WTC11 (cell line): ENCODE measurements around the gene TBC1D22A. TPM values are rescaled to one million over a fixed set of nuclear protein-coding genes. Genes with fewer than 3 reads are reported as not detected.

Source experiments
- ATAC-seq: fragments of 200-7000 bp; cut with Tn5 transposase; 2 replicates; pipeline ENCODE4 v1.10.0; 2021; ENCODE audit warnings: mild to moderate bottlenecking, moderate library complexity
- CTCF ChIA-PET: fragments of 300-600 bp; sonication (Branson Sonifier 250); formaldehyde crosslinking; loops from one replicate; lab custom pipeline; 2021; ENCODE audit warnings: antibody characterized with exemption; lab: Charles Lee
- POLR2A ChIA-PET: fragments of 350-600 bp; sonication (Branson Sonifier 250); formaldehyde crosslinking; loops from one replicate; lab custom pipeline; 2021; ENCODE audit warnings: antibody characterized with exemption; lab: Charles Lee
- DNase-seq: peaks from one replicate; pipeline ENCODE4 v3.0.0; 2021; ENCODE audit warnings: low spot score
- H3K27ac Mint-ChIP-seq: 2 replicates; pipeline ENCODE4 v1.8.0; 2021; ENCODE audit warnings: mixed read lengths
- H3K27me3 Mint-ChIP-seq: 2 replicates; pipeline ENCODE4 v1.8.0; 2021; ENCODE audit warnings: low read depth, mild to moderate bottlenecking, moderate library complexity, mixed read lengths
- H3K36me3 Mint-ChIP-seq: 2 replicates; pipeline ENCODE4 v1.8.0; 2021; ENCODE audit warnings: mixed read lengths
- H3K4me1 Mint-ChIP-seq: 2 replicates; pipeline ENCODE4 v1.8.0; 2022; ENCODE audit warnings: mixed read lengths
- H3K4me3 Mint-ChIP-seq: 2 replicates; pipeline ENCODE4 v1.8.0; 2021; ENCODE audit warnings: mild to moderate bottlenecking, moderate library complexity, mixed read lengths
- H3K9me3 Mint-ChIP-seq: 2 replicates; pipeline ENCODE4 v1.8.0; 2021; ENCODE audit warnings: mixed read lengths
- AFF4 ChIP-seq: sonication (generic); formaldehyde crosslinking; IDR thresholded peaks from 2 replicates; pipeline ENCODE4 v1.8.1; 2023; ENCODE audit warnings: mild to moderate bottlenecking, missing genetic modification reagents, borderline replicate concordance
- ATF3 ChIP-seq: sonication (generic); formaldehyde crosslinking; conservative IDR thresholded peaks from 2 replicates; pipeline ENCODE4 v1.8.1; 2022; ENCODE audit warnings: mild to moderate bottlenecking, missing genetic modification reagents
- CREM ChIP-seq: sonication (generic); formaldehyde crosslinking; IDR thresholded peaks from 2 replicates; pipeline ENCODE4 v1.8.1; 2022; ENCODE audit warnings: mild to moderate bottlenecking, missing genetic modification reagents, moderate library complexity
- ELF4 ChIP-seq: sonication (generic); formaldehyde crosslinking; IDR thresholded peaks from 2 replicates; pipeline ENCODE4 v1.8.1; 2022; ENCODE audit warnings: low read depth, mild to moderate bottlenecking, moderate library complexity, missing genetic modification reagents
- ETV6 ChIP-seq: sonication (generic); formaldehyde crosslinking; IDR thresholded peaks from 2 replicates; pipeline ENCODE4 v1.8.1; 2022; ENCODE audit warnings: mild to moderate bottlenecking, missing genetic modification reagents
- NFE2L1 ChIP-seq: sonication (generic); formaldehyde crosslinking; IDR thresholded peaks from 2 replicates; pipeline ENCODE4 v1.8.1; 2023; ENCODE audit warnings: missing genetic modification reagents
- PRRX2 ChIP-seq: fragments of 250-450 bp; sonication (Bioruptor Pico); IDR thresholded peaks from 2 replicates; pipeline ENCODE4 v1.8.0; 2021; ENCODE audit warnings: mild to moderate bottlenecking
- TEAD1 ChIP-seq: sonication (generic); formaldehyde crosslinking; IDR thresholded peaks from 2 replicates; pipeline ENCODE4 v1.8.0; 2022; ENCODE audit warnings: mild to moderate bottlenecking, missing genetic modification reagents
- USF2 ChIP-seq: sonication (generic); formaldehyde crosslinking; IDR thresholded peaks from 2 replicates; pipeline ENCODE4 v1.8.1; 2023; ENCODE audit warnings: mild to moderate bottlenecking, missing genetic modification reagents, moderate library complexity
- total RNA-seq: library from RNA; stranded (reverse); gene quantifications from 3 replicates; pipeline ENCODE4 v1.2.3, GENCODE V29; 2021
- TF ChIP-seq, protein P1 (sequence below): sonication (generic); formaldehyde crosslinking; IDR thresholded peaks from 2 replicates; pipeline ENCODE4 v1.8.1; 2023; ENCODE audit warnings: mild to moderate bottlenecking, missing genetic modification reagents
- TF ChIP-seq, protein P2 (sequence below): fragments of 250-450 bp; sonication (Bioruptor Pico); IDR thresholded peaks from 2 replicates; pipeline ENCODE4 v1.8.0; 2021; ENCODE audit warnings: mild to moderate bottlenecking
- TF ChIP-seq, protein P3 (sequence below): sonication (generic); formaldehyde crosslinking; IDR thresholded peaks from 2 replicates; pipeline ENCODE4 v1.8.0; 2022; ENCODE audit warnings: mild to moderate bottlenecking, missing genetic modification reagents
- TF ChIP-seq, protein P4 (sequence below): sonication (generic); formaldehyde crosslinking; IDR thresholded peaks from 2 replicates; pipeline ENCODE4 v1.8.0; 2022; ENCODE audit warnings: missing genetic modification reagents
- TF ChIP-seq, protein P5 (sequence below): sonication (generic); formaldehyde crosslinking; IDR thresholded peaks from 2 replicates; pipeline ENCODE4 v1.8.0; 2023; ENCODE audit warnings: mild to moderate bottlenecking, missing genetic modification reagents

The TBC1D22A gene
- total RNA-seq, 1 experiment from 2014 or later, result 18.1 TPM

- ChIA-PET POLR2A (no interaction called here), CTCF (no interaction called here)
- no peaks in the 10 kb centered on the region for H3K27me3 Mint-ChIP-seq
- no peak for TF ChIP-seq TEAD1 (CRISPR knock-in tag)
- no peak for TF ChIP-seq ETV6 (CRISPR knock-in tag)
- TF ChIP-seq CREM (CRISPR knock-in tag), result no peak
- TF ChIP-seq, protein P1, sequence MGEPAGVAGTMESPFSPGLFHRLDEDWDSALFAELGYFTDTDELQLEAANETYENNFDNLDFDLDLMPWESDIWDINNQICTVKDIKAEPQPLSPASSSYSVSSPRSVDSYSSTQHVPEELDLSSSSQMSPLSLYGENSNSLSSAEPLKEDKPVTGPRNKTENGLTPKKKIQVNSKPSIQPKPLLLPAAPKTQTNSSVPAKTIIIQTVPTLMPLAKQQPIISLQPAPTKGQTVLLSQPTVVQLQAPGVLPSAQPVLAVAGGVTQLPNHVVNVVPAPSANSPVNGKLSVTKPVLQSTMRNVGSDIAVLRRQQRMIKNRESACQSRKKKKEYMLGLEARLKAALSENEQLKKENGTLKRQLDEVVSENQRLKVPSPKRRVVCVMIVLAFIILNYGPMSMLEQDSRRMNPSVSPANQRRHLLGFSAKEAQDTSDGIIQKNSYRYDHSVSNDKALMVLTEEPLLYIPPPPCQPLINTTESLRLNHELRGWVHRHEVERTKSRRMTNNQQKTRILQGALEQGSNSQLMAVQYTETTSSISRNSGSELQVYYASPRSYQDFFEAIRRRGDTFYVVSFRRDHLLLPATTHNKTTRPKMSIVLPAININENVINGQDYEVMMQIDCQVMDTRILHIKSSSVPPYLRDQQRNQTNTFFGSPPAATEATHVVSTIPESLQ (CRISPR knock-in tag), result no peak
- TF ChIP-seq, protein P2, sequence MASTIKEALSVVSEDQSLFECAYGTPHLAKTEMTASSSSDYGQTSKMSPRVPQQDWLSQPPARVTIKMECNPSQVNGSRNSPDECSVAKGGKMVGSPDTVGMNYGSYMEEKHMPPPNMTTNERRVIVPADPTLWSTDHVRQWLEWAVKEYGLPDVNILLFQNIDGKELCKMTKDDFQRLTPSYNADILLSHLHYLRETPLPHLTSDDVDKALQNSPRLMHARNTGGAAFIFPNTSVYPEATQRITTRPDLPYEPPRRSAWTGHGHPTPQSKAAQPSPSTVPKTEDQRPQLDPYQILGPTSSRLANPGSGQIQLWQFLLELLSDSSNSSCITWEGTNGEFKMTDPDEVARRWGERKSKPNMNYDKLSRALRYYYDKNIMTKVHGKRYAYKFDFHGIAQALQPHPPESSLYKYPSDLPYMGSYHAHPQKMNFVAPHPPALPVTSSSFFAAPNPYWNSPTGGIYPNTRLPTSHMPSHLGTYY (CRISPR knock-in tag), result no peak
- no peak for TF ChIP-seq ATF3 (CRISPR knock-in tag)
- TF ChIP-seq PRRX2 (CRISPR knock-in tag), result no peak
- TF ChIP-seq, protein P3, sequence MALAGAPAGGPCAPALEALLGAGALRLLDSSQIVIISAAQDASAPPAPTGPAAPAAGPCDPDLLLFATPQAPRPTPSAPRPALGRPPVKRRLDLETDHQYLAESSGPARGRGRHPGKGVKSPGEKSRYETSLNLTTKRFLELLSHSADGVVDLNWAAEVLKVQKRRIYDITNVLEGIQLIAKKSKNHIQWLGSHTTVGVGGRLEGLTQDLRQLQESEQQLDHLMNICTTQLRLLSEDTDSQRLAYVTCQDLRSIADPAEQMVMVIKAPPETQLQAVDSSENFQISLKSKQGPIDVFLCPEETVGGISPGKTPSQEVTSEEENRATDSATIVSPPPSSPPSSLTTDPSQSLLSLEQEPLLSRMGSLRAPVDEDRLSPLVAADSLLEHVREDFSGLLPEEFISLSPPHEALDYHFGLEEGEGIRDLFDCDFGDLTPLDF (CRISPR knock-in tag), result no peak
- TF ChIP-seq, protein P4, sequence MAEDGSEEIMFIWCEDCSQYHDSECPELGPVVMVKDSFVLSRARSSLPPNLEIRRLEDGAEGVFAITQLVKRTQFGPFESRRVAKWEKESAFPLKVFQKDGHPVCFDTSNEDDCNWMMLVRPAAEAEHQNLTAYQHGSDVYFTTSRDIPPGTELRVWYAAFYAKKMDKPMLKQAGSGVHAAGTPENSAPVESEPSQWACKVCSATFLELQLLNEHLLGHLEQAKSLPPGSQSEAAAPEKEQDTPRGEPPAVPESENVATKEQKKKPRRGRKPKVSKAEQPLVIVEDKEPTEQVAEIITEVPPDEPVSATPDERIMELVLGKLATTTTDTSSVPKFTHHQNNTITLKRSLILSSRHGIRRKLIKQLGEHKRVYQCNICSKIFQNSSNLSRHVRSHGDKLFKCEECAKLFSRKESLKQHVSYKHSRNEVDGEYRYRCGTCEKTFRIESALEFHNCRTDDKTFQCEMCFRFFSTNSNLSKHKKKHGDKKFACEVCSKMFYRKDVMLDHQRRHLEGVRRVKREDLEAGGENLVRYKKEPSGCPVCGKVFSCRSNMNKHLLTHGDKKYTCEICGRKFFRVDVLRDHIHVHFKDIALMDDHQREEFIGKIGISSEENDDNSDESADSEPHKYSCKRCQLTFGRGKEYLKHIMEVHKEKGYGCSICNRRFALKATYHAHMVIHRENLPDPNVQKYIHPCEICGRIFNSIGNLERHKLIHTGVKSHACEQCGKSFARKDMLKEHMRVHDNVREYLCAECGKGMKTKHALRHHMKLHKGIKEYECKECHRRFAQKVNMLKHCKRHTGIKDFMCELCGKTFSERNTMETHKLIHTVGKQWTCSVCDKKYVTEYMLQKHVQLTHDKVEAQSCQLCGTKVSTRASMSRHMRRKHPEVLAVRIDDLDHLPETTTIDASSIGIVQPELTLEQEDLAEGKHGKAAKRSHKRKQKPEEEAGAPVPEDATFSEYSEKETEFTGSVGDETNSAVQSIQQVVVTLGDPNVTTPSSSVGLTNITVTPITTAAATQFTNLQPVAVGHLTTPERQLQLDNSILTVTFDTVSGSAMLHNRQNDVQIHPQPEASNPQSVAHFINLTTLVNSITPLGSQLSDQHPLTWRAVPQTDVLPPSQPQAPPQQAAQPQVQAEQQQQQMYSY (CRISPR knock-in tag), result no peak
- TF ChIP-seq AFF4 (CRISPR knock-in tag), result no peak
- TF ChIP-seq ELF4, result no peak
- TF ChIP-seq, protein P5, sequence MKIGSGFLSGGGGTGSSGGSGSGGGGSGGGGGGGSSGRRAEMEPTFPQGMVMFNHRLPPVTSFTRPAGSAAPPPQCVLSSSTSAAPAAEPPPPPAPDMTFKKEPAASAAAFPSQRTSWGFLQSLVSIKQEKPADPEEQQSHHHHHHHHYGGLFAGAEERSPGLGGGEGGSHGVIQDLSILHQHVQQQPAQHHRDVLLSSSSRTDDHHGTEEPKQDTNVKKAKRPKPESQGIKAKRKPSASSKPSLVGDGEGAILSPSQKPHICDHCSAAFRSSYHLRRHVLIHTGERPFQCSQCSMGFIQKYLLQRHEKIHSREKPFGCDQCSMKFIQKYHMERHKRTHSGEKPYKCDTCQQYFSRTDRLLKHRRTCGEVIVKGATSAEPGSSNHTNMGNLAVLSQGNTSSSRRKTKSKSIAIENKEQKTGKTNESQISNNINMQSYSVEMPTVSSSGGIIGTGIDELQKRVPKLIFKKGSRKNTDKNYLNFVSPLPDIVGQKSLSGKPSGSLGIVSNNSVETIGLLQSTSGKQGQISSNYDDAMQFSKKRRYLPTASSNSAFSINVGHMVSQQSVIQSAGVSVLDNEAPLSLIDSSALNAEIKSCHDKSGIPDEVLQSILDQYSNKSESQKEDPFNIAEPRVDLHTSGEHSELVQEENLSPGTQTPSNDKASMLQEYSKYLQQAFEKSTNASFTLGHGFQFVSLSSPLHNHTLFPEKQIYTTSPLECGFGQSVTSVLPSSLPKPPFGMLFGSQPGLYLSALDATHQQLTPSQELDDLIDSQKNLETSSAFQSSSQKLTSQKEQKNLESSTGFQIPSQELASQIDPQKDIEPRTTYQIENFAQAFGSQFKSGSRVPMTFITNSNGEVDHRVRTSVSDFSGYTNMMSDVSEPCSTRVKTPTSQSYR (CRISPR knock-in tag), result no peak
- TF ChIP-seq USF2 (CRISPR knock-in tag), result no peak
- TF ChIP-seq NFE2L1 (CRISPR knock-in tag), result no peak
- H3K4me1 Mint-ChIP-seq, result no peaks in the 10 kb centered on the region
- H3K27ac Mint-ChIP-seq, result no peak overlapping the region
- H3K4me3 Mint-ChIP-seq, result no peak overlapping the region
- DNase-seq (no peak), ATAC-seq (no peak)
- peaks cover 2% of the 10 kb centered on the region; the same call in 1 of the 2 replicates for H3K9me3 Mint-ChIP-seq
- no peaks in the 10 kb centered on the region for H3K36me3 Mint-ChIP-seq
Measured at GRCh38 chr22:47113853-47114415, 351.5 kb downstream of the TBC1D22A start.
